Measurements from ENCODE around the gene COL4A2. TPM values are rescaled to one million over a fixed set of nuclear protein-coding genes. Genes with fewer than 3 reads are reported as not detected.

COL4A2 gene
- total and polyA plus RNA-seq, 4 donors, result 8.0 to 45.2 (median 40.3) TPM

GRCh38 chr13:110509478-110509926 is 202.4 kb downstream of the COL4A2 start:
- no peak overlapping the region for H3K4me3 ChIP-seq (ENCODE audit: low read depth in 1 of 3, low read length in 3 of 3)
- H3K4me1 ChIP-seq (ENCODE audit: control insufficient read depth in 4 of 4, insufficient read depth in 4 of 4, low read length in 3 of 4), result peaks cover 15 to 25% (median 19%) of the 10 kb centered on the region in 4 donors
- H3K27ac ChIP-seq (ENCODE audit: low read depth in 1 of 2, low read length in 2 of 2), result no peak overlapping the region
- H3K36me3 ChIP-seq (ENCODE audit: control insufficient read depth in 4 of 4, insufficient read depth in 3 of 4, low read depth in 1 of 4, low read length in 3 of 4), result no peaks in the 10 kb centered on the region
- DNase-seq (ENCODE audit: low spot score), result no peak
- no peak for TF ChIP-seq GABPA (IDR thresholded peaks at IDR 0.05 in 1 of 2, conservative IDR thresholded peaks at IDR 0.05 in 1 of 2)
- TF ChIP-seq JUND (IDR thresholded peaks at IDR 0.05), result no peak
- peak; percentile 66 for TF ChIP-seq NR2F2 (IDR thresholded peaks at IDR 0.05)
- no peak overlapping the region for H3K9ac ChIP-seq (ENCODE audit: low read depth in 1 of 2, low read length in 2 of 2)
- H3K27me3 ChIP-seq (ENCODE audit: control insufficient read depth in 4 of 4, insufficient read depth in 4 of 4, low read length in 3 of 4), result no peaks in the 10 kb centered on the region
- WGBS, result 69% methylated on average over 4 of the region's 4 CpGs
- H3K9me3 ChIP-seq (ENCODE audit: control insufficient read depth in 4 of 4, low read length in 3 of 4), result no peaks in the 10 kb centered on the region

DNA sequence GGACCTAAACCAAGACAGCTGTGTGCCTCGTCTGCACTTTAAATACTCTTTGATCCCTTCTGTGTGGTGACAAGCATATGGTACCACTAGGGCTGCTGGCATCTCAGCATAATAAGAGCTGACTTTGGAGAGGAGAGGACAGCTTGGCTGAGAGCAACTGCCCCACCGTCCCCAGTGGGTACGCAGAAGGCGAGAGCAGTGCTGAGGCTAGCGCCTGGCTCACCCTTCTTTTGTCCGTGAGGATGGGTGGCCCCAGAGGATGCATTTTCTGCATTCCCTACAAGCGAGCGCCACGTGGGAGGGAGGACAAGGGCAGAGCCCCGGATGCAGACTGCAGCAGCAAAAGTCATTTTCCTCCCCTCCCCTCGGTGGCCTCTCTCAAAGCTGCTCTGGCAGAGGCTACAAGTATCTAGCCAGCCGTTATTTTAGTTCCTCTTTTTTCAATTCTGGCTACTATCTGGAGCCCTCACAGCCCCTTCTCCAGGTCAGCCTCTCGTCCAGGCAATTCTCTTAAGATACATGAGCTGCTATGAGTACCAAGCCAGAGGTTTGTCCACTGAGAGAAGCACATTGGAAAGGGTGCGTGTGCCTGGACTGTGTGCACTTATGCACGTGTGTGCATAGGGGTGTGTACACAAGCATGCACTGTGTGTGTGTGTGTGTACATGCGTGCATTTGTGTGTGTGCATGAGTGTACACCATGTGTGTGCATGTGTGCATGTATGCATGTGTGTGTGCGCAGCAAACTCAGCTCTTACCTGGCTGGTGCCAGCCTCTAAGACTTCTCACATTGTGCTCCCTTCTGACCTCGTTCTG is 203.1 kb downstream of the COL4A2 start:
- Histone ChIP-seq H3K27ac (ENCODE audit: low read depth in 1 of 2, low read length in 2 of 2) (no peak overlapping the region), H3K9ac (ENCODE audit: low read depth in 1 of 2, low read length in 2 of 2) (no peak overlapping the region), H3K36me3 (ENCODE audit: control insufficient read depth in 4 of 4, insufficient read depth in 3 of 4, low read depth in 1 of 4, low read length in 3 of 4) (no peaks in the 10 kb centered on the region), H3K27me3 (ENCODE audit: control insufficient read depth in 4 of 4, insufficient read depth in 4 of 4, low read length in 3 of 4) (no peaks in the 10 kb centered on the region), H3K4me3 (ENCODE audit: low read depth in 1 of 3, low read length in 3 of 3) (no peak overlapping the region), H3K4me1 (ENCODE audit: control insufficient read depth in 4 of 4, insufficient read depth in 4 of 4, low read length in 3 of 4) (peaks cover 15 to 25% (median 19%) of the 10 kb centered on the region in 4 donors), H3K9me3 (ENCODE audit: control insufficient read depth in 4 of 4, low read length in 3 of 4) (no peaks in the 10 kb centered on the region)
- TF ChIP-seq ATF3 (IDR thresholded peaks at IDR 0.05) (no peak), RXRA (IDR thresholded peaks at IDR 0.05) (no peak), EGR1 (IDR thresholded peaks at IDR 0.05; ENCODE audit: low read depth in 2 of 2) (no peak), JUND (IDR thresholded peaks at IDR 0.05) (no peak), SP1 (IDR thresholded peaks at IDR 0.05) (no peak), TAF1 (conservative IDR thresholded peaks at IDR 0.05) (no peak), GABPA (IDR thresholded peaks at IDR 0.05 in 1 of 2, conservative IDR thresholded peaks at IDR 0.05 in 1 of 2) (no peak), HNF4A (conservative IDR thresholded peaks at IDR 0.05) (no peak), REST (IDR thresholded peaks at IDR 0.05) (no peak), RAD21 (IDR thresholded peaks at IDR 0.05) (no peak)
- TF ChIP-seq, protein P1, sequence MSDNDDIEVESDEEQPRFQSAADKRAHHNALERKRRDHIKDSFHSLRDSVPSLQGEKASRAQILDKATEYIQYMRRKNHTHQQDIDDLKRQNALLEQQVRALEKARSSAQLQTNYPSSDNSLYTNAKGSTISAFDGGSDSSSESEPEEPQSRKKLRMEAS (IDR thresholded peaks at IDR 0.05), result no peak
- TF ChIP-seq, protein P2, sequence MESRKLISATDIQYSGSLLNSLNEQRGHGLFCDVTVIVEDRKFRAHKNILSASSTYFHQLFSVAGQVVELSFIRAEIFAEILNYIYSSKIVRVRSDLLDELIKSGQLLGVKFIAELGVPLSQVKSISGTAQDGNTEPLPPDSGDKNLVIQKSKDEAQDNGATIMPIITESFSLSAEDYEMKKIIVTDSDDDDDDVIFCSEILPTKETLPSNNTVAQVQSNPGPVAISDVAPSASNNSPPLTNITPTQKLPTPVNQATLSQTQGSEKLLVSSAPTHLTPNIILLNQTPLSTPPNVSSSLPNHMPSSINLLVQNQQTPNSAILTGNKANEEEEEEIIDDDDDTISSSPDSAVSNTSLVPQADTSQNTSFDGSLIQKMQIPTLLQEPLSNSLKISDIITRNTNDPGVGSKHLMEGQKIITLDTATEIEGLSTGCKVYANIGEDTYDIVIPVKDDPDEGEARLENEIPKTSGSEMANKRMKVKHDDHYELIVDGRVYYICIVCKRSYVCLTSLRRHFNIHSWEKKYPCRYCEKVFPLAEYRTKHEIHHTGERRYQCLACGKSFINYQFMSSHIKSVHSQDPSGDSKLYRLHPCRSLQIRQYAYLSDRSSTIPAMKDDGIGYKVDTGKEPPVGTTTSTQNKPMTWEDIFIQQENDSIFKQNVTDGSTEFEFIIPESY (IDR thresholded peaks at IDR 0.05), result no peak
- 70% methylated on average over 18 of the region's 18 CpGs for WGBS
- no peak for DNase-seq (ENCODE audit: low spot score)

Measured in liver (tissue), 9 donors.